HG02610 (cell line): ENCODE results near the gene HNRNPCL1.
"Not testable (repeated sequence)": the region's sequence is repeated elsewhere in the genome, so short reads cannot be mapped to it uniquely, and the experiment has no call there.

Experiments used
- ATAC-seq: cut with Tn5 transposase; IDR thresholded peaks from one replicate; pipeline ENCODE4 v1.9.1; 2021; ENCODE audit warnings: mild to moderate bottlenecking, moderate library complexity; ENCODE audit not compliant: unreplicated experiment

HNRNPCL1 gene

DNA sequence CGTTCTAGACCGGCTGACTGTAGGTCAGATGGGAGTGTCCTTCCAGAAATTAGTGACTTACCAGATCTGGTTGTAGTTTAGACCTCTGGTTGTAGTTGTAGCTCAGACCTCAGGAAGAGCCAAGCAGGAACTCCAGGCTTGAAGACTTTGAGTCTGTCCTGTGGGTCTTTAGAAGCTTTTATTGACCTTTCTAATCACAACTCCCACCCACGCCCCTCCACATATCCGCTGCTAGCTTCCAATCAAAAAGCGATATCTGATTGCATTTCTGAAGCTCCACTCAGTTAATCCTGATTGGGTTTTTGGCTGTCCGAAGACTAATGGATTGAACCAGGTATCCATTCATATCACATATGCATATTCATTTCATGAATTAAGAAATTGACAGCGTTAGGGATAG is at the start of gene HNRNPCL1:
TSS of gene HNRNPCL1 (minus strand) at position 101 of the 400 bp plus-strand sequence. CDS start 431 bp downstream, outside the sequence.
- not testable (repeated sequence) for ATAC-seq

DNA sequence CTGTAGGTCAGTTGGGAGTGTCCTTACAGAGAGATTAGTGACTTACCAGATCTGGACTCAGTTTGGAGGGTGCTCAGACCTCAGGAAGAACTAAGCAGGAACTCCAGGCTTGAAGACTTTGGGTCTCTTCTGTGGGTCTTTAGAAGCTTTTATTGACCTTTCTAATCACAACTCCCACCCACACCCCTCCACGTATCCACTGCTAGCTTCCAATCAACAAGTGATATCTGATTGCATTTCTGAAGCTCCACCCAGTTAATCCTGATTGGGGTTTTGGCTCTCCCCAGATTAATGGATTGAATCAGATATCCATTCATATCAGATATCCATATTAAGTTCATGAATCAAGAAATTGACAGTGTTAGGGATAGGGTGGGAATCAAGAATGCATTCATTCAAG is 49.6 kb upstream of the HNRNPCL1 start, which contains the start of gene PRAMEF10:
TSS of gene PRAMEF10 (minus strand) at position 101 of the 400 bp plus-strand sequence. CDS start 2,423 bp downstream, outside the sequence.
- ATAC-seq, result not testable (repeated sequence)

DNA sequence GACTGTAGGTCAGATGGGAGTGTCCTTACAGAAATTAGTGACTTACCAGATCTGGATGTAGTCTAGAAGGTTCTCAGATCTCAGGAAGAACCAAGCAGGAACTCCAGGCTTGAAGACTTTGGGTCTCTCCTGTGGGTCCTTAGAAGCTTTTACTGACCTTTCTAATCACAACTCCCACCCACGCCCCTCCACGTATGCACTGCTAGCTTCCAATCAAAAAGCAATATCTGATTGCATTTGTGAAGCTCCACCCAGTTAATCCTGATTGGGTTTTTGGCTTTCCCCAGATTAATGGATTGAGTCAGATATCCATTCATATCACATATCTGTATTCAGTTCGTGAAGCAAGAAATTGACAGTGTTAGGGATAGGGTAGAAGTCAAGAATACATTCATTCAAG is 37.6 kb upstream of the HNRNPCL1 start, which contains the start of gene PRAMEF4:
TSS of gene PRAMEF4 (minus strand) at position 101 of the 400 bp plus-strand sequence. CDS start 2,807 bp downstream, outside the sequence.
- ATAC-seq, result not testable (repeated sequence)

- not testable (repeated sequence) for ATAC-seq
These were observed 29.9 kb upstream of the HNRNPCL1 start for GRCh38 chr1:12878453-12878852.

GRCh38 chr1:12863131-12863880 is 14.8 kb upstream of the HNRNPCL1 start:
- not testable (repeated sequence) for ATAC-seq

DNA sequence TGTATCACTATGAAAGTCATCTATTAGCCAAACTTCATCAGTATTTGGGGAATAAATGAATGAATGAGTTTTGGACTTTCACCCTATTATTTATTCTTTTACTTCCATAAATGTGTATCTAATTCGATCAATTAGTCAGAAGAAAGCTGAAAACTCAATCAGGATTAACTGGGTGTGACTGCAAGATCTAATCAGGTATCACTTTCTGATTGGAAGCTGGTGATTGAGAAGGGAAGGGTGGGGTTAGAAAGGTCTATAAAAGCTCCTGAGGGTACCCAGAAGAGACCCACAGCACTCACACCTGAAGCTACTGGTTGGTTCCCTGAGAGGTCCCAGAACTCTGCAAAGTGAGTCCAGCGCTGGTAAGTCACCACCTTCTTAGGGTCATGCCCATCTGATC is 8.3 kb upstream of the HNRNPCL1 start, which contains the start of gene PRAMEF2:
TSS of gene PRAMEF2 (plus strand) at position 301 of the 400 bp plus-strand sequence. CDS start 1,924 bp downstream, outside the sequence.
- ATAC-seq, result not testable (repeated sequence)

DNA sequence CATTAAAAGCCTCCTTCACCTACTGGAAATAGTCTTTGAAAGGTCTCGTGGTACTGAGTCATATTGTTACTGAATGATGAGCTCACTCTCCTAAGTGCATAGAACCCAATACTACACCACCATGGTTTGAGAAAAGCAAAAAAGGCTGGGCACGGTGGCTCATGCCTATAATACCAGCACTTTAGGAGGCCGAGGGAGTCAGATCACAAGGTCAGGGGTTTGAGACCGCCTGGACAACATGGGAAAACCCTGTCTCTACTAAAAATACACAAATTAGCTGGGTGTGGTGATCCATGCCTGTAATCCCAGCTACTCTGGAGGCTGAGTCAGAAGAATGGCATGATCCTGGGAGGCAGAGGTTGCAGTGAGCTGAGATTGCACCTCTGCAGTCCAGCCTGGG is 3.3 kb upstream of the HNRNPCL1 start:
- no peak for ATAC-seq

GRCh38 chr1:12833251-12833650 is 15.3 kb downstream of the HNRNPCL1 start:
- ATAC-seq, result not testable (repeated sequence)

DNA sequence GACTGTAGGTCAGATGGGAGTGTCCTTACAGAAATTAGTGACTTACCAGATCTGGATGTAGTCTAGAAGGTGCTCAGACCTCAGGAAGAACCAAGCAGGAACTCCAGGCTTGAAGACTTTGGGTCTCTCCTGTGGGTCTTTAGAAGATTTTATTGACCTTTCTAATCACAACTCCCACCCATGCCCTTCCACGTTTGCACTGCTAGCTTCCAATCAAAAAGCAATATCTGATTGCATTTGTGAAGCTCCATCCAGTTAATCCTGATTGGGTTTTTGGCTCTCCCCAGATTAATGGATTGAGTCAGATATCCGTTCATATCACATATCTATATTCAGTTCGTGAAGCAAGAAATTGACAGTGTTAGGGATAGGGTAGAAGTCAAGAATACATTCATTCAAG is 17.2 kb downstream of the HNRNPCL1 start, which contains the start of gene PRAMEF11:
TSS of gene PRAMEF11 (minus strand) at position 101 of the 400 bp plus-strand sequence. CDS start 2,621 bp downstream, outside the sequence.
- not testable (repeated sequence) for ATAC-seq

GRCh38 chr1:12819061-12819460 is 29.5 kb downstream of the HNRNPCL1 start:
- not testable (repeated sequence) for ATAC-seq

DNA sequence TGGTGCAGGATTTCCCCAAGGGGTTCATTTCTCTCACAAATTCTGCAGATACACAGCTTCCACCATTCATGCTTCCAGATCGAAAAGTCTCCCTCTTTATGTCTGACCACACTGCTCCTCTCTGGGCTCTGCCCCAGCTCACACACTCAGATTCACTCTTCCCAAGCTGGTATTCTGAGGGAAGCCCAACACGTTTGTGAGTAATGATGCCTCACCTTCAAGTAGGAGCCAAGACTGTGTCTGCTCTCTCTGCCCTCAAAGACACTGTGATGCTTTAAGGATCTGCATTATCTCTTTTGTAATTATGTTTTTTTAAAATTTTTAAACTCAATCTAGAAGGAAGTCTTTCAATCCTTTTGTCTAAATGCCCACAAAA is 37.1 kb downstream of the HNRNPCL1 start:
- no peak for ATAC-seq

- ATAC-seq, result no peak
These were observed 37.7 kb downstream of the HNRNPCL1 start for GRCh38 chr1:12810691-12811408.

DNA sequence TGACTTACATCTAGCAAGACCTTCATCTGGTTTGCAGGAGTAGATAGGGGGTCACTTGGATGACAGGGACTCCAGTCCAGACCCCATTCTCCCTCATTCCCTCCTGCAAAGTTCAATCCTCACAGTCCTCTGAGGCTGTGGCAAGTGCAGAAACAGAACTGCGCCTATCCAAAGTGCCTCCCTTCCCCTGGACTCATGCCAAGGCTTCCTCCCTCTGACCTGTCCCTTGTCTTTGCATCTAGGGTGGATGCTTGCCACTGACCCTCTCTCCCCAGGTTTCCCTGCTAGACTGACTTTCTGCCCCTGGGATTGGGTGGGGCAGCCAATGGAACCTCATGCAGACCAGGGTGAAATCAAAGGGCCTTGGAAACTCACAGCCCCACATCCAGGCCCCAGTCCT is 38.6 kb downstream of the HNRNPCL1 start:
- no peak for ATAC-seq

DNA sequence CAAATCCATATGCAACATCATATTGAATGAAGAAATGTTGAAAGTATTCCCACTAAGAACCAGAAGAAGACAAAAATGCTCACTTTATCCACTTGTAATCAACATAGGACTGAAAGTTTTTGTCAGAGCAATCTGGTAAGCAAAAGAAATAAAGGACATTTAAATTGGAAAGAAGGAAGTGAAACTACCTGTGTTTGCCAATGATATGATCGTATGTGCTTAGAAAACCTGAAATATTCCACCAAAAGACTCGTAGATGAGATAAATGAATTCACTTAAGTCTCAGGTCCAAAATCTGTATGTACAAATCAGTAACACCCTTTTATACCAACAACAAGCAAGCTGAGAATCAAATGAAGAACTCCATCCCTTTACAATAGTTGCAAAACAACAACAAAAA is 48.8 kb downstream of the HNRNPCL1 start:
- no peak for ATAC-seq

DNA sequence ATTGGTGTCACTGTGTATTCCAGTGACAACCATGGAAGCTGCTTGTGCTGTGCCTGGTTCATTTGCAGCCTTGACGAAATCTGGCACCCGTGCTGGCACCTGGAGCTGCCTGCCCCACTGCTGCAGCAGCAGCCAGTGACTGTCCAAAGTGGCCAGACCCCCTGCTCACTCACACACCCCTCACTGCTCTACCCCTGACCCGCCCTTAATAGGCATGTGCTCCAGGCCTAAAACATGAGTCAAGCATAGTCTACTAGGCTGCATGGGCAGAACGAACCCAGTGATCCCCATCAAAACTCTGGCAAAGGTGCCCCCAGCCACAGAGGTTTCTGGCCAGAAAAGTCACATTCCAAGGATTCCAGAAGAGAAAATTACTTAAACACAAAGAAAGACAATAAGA is 49.6 kb downstream of the HNRNPCL1 start:
- no peak for ATAC-seq
